Measurements from ENCODE around the gene TRPC1. TPM values are rescaled to one million over a fixed set of nuclear protein-coding genes. Genes with fewer than 3 reads are reported as not detected.

The TRPC1 gene
- total and polyA plus RNA-seq, 2 experiments from 2014 or later, result 7.0 to 36.6 TPM

- no peaks in the 10 kb centered on the region; the same call in 2 of the 3 replicates for H3K4me1 Mint-ChIP-seq
- no peak overlapping the region for H3K4me3 ChIP-seq
- no peak overlapping the region for H2AFZ ChIP-seq
- H3K27ac Mint-ChIP-seq, result no peak overlapping the region
- no peaks in the 10 kb centered on the region for H3K36me3 ChIP-seq (ENCODE audit: insufficient read depth)
- no peaks in the 10 kb centered on the region for H3K79me2 ChIP-seq (replicated peaks; ENCODE audit: insufficient read depth)
- H3K9me2 ChIP-seq (ENCODE audit: insufficient read depth), result no peaks in the 10 kb centered on the region
- no peak overlapping the region for H3K4me2 ChIP-seq
- no peak overlapping the region for H3K27ac ChIP-seq (ENCODE audit: low read depth)
- H3K4me3 Mint-ChIP-seq, result no peak overlapping the region
- no peak for DNase-seq (ENCODE audit: low spot score)
- no peaks in the 10 kb centered on the region for H3F3A ChIP-seq (replicated peaks; ENCODE audit: low read depth)
- TF ChIP-seq EZH2 (IDR thresholded peaks at IDR 0.05; ENCODE audit: low read depth, unreplicated experiment) (no peak), POLR2AphosphoS5 (IDR thresholded peaks at IDR 0.05; ENCODE audit: low read depth) (no peak)
- TF ChIP-seq, protein P1, sequence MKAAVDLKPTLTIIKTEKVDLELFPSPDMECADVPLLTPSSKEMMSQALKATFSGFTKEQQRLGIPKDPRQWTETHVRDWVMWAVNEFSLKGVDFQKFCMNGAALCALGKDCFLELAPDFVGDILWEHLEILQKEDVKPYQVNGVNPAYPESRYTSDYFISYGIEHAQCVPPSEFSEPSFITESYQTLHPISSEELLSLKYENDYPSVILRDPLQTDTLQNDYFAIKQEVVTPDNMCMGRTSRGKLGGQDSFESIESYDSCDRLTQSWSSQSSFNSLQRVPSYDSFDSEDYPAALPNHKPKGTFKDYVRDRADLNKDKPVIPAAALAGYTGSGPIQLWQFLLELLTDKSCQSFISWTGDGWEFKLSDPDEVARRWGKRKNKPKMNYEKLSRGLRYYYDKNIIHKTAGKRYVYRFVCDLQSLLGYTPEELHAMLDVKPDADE (IDR thresholded peaks at IDR 0.05), result no peak
- no peaks in the 10 kb centered on the region for H3K27me3 ChIP-seq (ENCODE audit: insufficient read depth)
- no peaks in the 10 kb centered on the region for H3K4me1 ChIP-seq (ENCODE audit: insufficient read depth)
- H4K20me1 ChIP-seq (replicated peaks; ENCODE audit: insufficient read depth), result no peaks in the 10 kb centered on the region
- no peaks in the 10 kb centered on the region for H3K27me3 Mint-ChIP-seq (ENCODE audit: insufficient read depth, low read depth, poor library complexity)
- no peak for ATAC-seq
- H3K9me3 Mint-ChIP-seq, result no peaks in the 10 kb centered on the region
- H3K36me3 Mint-ChIP-seq (ENCODE audit: low read depth), result no peaks in the 10 kb centered on the region; the same call in 2 of the 3 replicates
These were observed 18.6 kb upstream of the TRPC1 start for GRCh38 chr3:142705198-142705597.

DNA sequence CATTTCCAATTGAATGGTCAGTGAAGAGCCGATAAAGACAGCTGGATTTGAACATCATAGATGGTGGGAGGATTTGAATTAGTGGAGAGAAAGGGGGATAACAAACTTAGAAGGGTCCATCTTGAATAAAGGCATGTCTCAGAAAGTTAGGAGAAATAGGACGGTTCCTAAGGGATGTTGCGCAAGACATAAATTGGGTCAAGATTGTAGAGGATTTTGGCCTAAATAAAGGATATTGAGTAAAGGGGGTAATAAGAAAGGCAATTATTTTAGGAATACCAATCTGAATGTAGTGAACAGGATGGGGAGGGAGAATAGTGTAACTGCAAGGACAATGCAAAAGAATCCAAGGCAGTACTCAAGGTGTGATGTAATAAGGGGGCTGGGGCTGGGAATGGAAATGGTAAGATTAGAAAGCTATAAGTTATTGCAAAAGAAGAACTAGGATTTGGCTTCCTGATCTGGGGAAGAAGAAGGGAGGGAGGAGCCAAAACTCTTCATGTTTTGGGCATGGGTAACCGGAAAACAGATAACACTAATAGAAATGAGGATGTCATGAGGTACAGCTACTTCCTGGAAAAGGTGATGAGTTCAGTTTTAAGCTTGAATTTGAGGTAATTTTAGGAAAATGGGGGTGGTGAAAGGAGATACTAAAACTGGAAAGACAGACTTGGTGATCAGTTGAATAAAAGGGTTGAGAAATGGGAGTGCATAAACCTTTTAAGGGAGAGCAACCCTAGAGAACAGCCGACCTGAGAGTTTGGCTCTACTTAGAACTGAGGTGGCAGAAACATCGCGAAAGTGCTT lies 17.3 kb upstream of the TRPC1 start:
- Mint-ChIP-seq H3K36me3 (ENCODE audit: low read depth) (no peaks in the 10 kb centered on the region; the same call in 2 of the 3 replicates), H3K4me3 (no peak overlapping the region), H3K27me3 (ENCODE audit: insufficient read depth, low read depth, poor library complexity) (no peaks in the 10 kb centered on the region), H3K27ac (no peak overlapping the region), H3K4me1 (no peaks in the 10 kb centered on the region; the same call in 2 of the 3 replicates), H3K9me3 (no peaks in the 10 kb centered on the region)
- H3K27me3 ChIP-seq (ENCODE audit: insufficient read depth), result no peaks in the 10 kb centered on the region
- H3F3A ChIP-seq (replicated peaks; ENCODE audit: low read depth), result no peaks in the 10 kb centered on the region
- H3K4me2 ChIP-seq, result no peak overlapping the region
- H2AFZ ChIP-seq, result no peak overlapping the region
- no peak overlapping the region for H3K4me3 ChIP-seq
- no peaks in the 10 kb centered on the region for H3K79me2 ChIP-seq (replicated peaks; ENCODE audit: insufficient read depth)
- no peaks in the 10 kb centered on the region for H3K9me2 ChIP-seq (ENCODE audit: insufficient read depth)
- DNase-seq (ENCODE audit: low spot score) (no peak), ATAC-seq (no peak)
- no peaks in the 10 kb centered on the region for H3K4me1 ChIP-seq (ENCODE audit: insufficient read depth)
- H3K27ac ChIP-seq (ENCODE audit: low read depth), result no peak overlapping the region
- TF ChIP-seq STAT1 (IDR thresholded peaks at IDR 0.05; ENCODE audit: unreplicated experiment) (no peak), EZH2 (IDR thresholded peaks at IDR 0.05; ENCODE audit: low read depth, unreplicated experiment) (no peak), POLR2AphosphoS5 (IDR thresholded peaks at IDR 0.05; ENCODE audit: low read depth) (no peak), NANOG (IDR thresholded peaks at IDR 0.05; ENCODE audit: borderline replicate concordance) (no peak), ZNF114 (CRISPR knock-in tag; IDR thresholded peaks at IDR 0.05) (no peak), CREB1 (CRISPR knock-in tag; IDR thresholded peaks at IDR 0.05; ENCODE audit: low read depth) (no peak)
- TF ChIP-seq, protein P2, sequence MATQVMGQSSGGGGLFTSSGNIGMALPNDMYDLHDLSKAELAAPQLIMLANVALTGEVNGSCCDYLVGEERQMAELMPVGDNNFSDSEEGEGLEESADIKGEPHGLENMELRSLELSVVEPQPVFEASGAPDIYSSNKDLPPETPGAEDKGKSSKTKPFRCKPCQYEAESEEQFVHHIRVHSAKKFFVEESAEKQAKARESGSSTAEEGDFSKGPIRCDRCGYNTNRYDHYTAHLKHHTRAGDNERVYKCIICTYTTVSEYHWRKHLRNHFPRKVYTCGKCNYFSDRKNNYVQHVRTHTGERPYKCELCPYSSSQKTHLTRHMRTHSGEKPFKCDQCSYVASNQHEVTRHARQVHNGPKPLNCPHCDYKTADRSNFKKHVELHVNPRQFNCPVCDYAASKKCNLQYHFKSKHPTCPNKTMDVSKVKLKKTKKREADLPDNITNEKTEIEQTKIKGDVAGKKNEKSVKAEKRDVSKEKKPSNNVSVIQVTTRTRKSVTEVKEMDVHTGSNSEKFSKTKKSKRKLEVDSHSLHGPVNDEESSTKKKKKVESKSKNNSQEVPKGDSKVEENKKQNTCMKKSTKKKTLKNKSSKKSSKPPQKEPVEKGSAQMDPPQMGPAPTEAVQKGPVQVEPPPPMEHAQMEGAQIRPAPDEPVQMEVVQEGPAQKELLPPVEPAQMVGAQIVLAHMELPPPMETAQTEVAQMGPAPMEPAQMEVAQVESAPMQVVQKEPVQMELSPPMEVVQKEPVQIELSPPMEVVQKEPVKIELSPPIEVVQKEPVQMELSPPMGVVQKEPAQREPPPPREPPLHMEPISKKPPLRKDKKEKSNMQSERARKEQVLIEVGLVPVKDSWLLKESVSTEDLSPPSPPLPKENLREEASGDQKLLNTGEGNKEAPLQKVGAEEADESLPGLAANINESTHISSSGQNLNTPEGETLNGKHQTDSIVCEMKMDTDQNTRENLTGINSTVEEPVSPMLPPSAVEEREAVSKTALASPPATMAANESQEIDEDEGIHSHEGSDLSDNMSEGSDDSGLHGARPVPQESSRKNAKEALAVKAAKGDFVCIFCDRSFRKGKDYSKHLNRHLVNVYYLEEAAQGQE (IDR thresholded peaks at IDR 0.05; ENCODE audit: unreplicated experiment), result no peak
- H4K20me1 ChIP-seq (replicated peaks; ENCODE audit: insufficient read depth), result no peaks in the 10 kb centered on the region
- no peaks in the 10 kb centered on the region for H3K36me3 ChIP-seq (ENCODE audit: insufficient read depth)
